ENCODE results near the gene HECTD1. TPM values are rescaled to one million over a fixed set of nuclear protein-coding genes. Genes with fewer than 3 reads are reported as not detected.
"Not testable (repeated sequence)": the region's sequence is repeated elsewhere in the genome, so short reads cannot be mapped to it uniquely, and the experiment has no call there.

The HECTD1 gene
- polyA plus RNA-seq, 1 of the 3 experiments (the other 2 are of a cell fraction), result 43.2 TPM

- no peak overlapping the region for H3K9ac ChIP-seq
- CTCF ChIA-PET, result interaction anchor here (1.2 kb wide), 1 partner anchor 25 kb away, joined by 3 read pairs; no protein-coding TSS in a partner anchor
- 87% methylated on average over 12 of the region's 12 CpGs for WGBS (ENCODE audit: low lambda C conversion rate)
These were observed 149.8 kb downstream of the HECTD1 start for GRCh38 chr14:31057701-31058364.

DNA sequence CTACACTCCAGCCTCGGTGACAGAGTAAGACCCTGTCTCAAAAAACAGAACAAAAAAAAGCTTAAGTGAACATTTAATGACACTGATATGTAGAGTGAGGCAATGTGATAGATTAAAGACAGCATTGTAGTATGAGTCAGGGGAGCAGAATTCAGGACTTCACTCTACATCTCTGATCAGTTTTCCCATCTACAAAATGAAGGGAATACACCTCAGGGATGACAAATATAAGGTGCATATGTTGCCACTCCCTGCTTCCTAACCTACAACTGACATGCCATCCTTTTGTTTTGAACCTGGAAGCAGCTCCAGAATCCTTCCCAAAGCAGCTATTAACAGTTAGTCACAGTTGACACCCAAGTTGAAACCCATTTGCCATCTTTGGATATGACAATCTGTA is 150.6 kb downstream of the HECTD1 start:
- Histone ChIP-seq H3K4me3 (ENCODE audit: low read depth in 2 of 2, low read length in 1 of 2) (no peak overlapping the region), H3K9me3 (no peaks in the 10 kb centered on the region), H3K27ac (ENCODE audit: low read depth in 2 of 2, low read length in 1 of 2) (no peak overlapping the region), H3K4me2 (no peak overlapping the region), H3F3A (replicated peaks; ENCODE audit: insufficient read depth) (peaks cover 7% of the 10 kb centered on the region), H3K4me1 (ENCODE audit: control insufficient read depth in 1 of 2, insufficient read depth in 2 of 2, low read depth in 1 of 2, low read length in 1 of 2) (peaks cover 0 to 10% of the 10 kb centered on the region in 2 experiments; a peak in 1 of 4 replicates), H3K79me2 (ENCODE audit: insufficient read depth) (no peaks in the 10 kb centered on the region), H3K9me2 (no peaks in the 10 kb centered on the region), H3K36me3 (replicated peaks in 1 of 2; ENCODE audit: control insufficient read depth in 1 of 2, insufficient read depth in 2 of 2, low read length in 1 of 2) (no peaks in the 10 kb centered on the region), H3K9ac (no peak overlapping the region), H2AFZ (ENCODE audit: low read depth) (no peak overlapping the region), H4K20me1 (ENCODE audit: insufficient read depth) (no peaks in the 10 kb centered on the region), H3K27me3 (ENCODE audit: insufficient read depth) (no peaks in the 10 kb centered on the region)
- ChIA-PET POLR2A (no interaction called here), CTCF (interaction anchor here (1.2 kb wide), 1 partner anchor 26 kb away, joined by 3 read pairs; no protein-coding TSS in a partner anchor)
- no peak for TF ChIP-seq CHD2 (IDR thresholded peaks at IDR 0.05; ENCODE audit: low read length, partially characterized antibody)
- no peak for TF ChIP-seq EZH2phosphoT487 (IDR thresholded peaks at IDR 0.05; ENCODE audit: borderline replicate concordance, low read depth)
- TF ChIP-seq, protein P1, sequence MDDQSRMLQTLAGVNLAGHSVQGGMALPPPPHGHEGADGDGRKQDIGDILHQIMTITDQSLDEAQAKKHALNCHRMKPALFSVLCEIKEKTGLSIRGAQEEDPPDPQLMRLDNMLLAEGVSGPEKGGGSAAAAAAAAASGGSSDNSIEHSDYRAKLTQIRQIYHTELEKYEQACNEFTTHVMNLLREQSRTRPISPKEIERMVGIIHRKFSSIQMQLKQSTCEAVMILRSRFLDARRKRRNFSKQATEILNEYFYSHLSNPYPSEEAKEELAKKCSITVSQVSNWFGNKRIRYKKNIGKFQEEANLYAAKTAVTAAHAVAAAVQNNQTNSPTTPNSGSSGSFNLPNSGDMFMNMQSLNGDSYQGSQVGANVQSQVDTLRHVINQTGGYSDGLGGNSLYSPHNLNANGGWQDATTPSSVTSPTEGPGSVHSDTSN (IDR thresholded peaks at IDR 0.05), result no peak
- TF ChIP-seq RCOR1 (IDR thresholded peaks at IDR 0.05; ENCODE audit: low read length), result no peak
- TF ChIP-seq NRF1 (IDR thresholded peaks at IDR 0.05; ENCODE audit: low read depth, low read length), result no peak
- TF ChIP-seq FOXJ3 (CRISPR knock-in tag; IDR thresholded peaks at IDR 0.05), result no peak
- TF ChIP-seq, protein P2, sequence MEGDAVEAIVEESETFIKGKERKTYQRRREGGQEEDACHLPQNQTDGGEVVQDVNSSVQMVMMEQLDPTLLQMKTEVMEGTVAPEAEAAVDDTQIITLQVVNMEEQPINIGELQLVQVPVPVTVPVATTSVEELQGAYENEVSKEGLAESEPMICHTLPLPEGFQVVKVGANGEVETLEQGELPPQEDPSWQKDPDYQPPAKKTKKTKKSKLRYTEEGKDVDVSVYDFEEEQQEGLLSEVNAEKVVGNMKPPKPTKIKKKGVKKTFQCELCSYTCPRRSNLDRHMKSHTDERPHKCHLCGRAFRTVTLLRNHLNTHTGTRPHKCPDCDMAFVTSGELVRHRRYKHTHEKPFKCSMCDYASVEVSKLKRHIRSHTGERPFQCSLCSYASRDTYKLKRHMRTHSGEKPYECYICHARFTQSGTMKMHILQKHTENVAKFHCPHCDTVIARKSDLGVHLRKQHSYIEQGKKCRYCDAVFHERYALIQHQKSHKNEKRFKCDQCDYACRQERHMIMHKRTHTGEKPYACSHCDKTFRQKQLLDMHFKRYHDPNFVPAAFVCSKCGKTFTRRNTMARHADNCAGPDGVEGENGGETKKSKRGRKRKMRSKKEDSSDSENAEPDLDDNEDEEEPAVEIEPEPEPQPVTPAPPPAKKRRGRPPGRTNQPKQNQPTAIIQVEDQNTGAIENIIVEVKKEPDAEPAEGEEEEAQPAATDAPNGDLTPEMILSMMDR (IDR thresholded peaks at IDR 0.05), result no peak
- TF ChIP-seq RFX5 (IDR thresholded peaks at IDR 0.05; ENCODE audit: low read length), result no peak
- no peak for TF ChIP-seq POLR2AphosphoS5 (IDR thresholded peaks at IDR 0.05; ENCODE audit: low read depth, low read length)
- TF ChIP-seq FOSL2 (IDR thresholded peaks at IDR 0.05; ENCODE audit: borderline replicate concordance, low read depth), result no peak
- TF ChIP-seq EP300 (IDR thresholded peaks at IDR 0.05; ENCODE audit: borderline replicate concordance in 1 of 2, low read depth in 1 of 2, low read length in 1 of 2), result no peak
- TF ChIP-seq USF2 (IDR thresholded peaks at IDR 0.05; ENCODE audit: borderline replicate concordance, low read depth, low read length), result no peak
- no peak for TF ChIP-seq FOXM1 (IDR thresholded peaks at IDR 0.05; ENCODE audit: low read depth)
- TF ChIP-seq, protein P3, sequence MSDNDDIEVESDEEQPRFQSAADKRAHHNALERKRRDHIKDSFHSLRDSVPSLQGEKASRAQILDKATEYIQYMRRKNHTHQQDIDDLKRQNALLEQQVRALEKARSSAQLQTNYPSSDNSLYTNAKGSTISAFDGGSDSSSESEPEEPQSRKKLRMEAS (IDR thresholded peaks at IDR 0.05; ENCODE audit: low read depth), result no peak
- WGBS (ENCODE audit: low lambda C conversion rate), result 100% methylated on average over 1 of the region's 1 CpG
- no peak for DNase-seq

More at GRCh38 chr14:31057701-31058364, 149.8 kb downstream of the HECTD1 start:
- Histone ChIP-seq H3K4me2 (no peak overlapping the region), H3F3A (replicated peaks; ENCODE audit: insufficient read depth) (peaks cover 7% of the 10 kb centered on the region), H3K4me1 (ENCODE audit: control insufficient read depth in 1 of 2, insufficient read depth in 2 of 2, low read depth in 1 of 2, low read length in 1 of 2) (peaks cover 0 to 10% of the 10 kb centered on the region in 2 experiments; a peak in 1 of 4 replicates), H3K36me3 (replicated peaks in 1 of 2; ENCODE audit: control insufficient read depth in 1 of 2, insufficient read depth in 2 of 2, low read length in 1 of 2) (no peaks in the 10 kb centered on the region), H3K9me3 (no peaks in the 10 kb centered on the region), H3K4me3 (ENCODE audit: low read depth in 2 of 2, low read length in 1 of 2) (no peak overlapping the region), H3K27me3 (ENCODE audit: insufficient read depth) (no peaks in the 10 kb centered on the region), H4K20me1 (ENCODE audit: insufficient read depth) (no peaks in the 10 kb centered on the region), H3K79me2 (ENCODE audit: insufficient read depth) (no peaks in the 10 kb centered on the region), H3K9me2 (no peaks in the 10 kb centered on the region), H3K27ac (ENCODE audit: low read depth in 2 of 2, low read length in 1 of 2) (no peak overlapping the region), H2AFZ (ENCODE audit: low read depth) (no peak overlapping the region)
- DNase-seq, result no peak
- TF ChIP-seq FOSL2 (IDR thresholded peaks at IDR 0.05; ENCODE audit: borderline replicate concordance, low read depth), result no peak
- POLR2A ChIA-PET, result no interaction called here

DNA sequence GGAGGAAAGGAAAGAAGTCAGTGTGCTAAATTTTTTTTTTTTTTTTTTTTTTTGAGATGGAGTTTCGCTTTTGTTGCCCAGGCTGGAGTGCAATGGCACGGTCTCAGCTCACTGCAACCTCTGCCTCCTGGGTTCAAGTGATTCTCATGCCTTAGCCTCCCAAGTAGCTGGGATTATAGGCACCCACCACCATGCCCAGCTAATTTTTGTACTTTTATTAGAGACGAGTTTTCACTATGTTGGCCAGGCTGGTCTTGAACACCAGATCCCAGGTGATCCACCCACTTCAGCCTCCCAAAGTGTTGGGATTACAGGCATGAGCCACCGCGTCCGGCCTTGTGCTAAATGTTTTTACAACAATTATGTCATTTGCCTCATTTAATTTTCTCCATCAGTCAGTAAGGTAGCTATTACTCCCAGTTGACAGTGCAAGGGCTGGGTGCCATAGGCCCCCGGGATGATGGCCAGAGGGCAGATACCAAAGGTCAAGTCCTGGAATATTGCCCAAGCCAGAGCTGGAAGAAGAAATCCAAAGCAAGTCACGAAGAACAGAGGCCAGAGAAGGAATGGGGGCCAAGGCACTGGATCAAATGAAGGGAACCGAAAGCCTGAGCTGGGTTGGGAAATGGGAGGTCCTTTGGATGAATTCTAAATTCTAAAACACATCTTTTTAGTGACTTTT is 154.5 kb downstream of the HECTD1 start:
- H3K4me2 ChIP-seq, DNase-seq: not testable (repeated sequence)

More for the DNA sequence above, 154.5 kb downstream of the HECTD1 start:
- H3K9ac ChIP-seq; H4K20me1 ChIP-seq (ENCODE audit: insufficient read depth); H3K27me3 ChIP-seq (ENCODE audit: insufficient read depth); H3K4me1 ChIP-seq (ENCODE audit: control insufficient read depth in 1 of 2, insufficient read depth in 2 of 2, low read depth in 1 of 2, low read length in 1 of 2); H2AFZ ChIP-seq (ENCODE audit: low read depth); H3K4me3 ChIP-seq (ENCODE audit: low read depth in 2 of 2, low read length in 1 of 2); H3K9me2 ChIP-seq; H3K79me2 ChIP-seq (ENCODE audit: insufficient read depth); H3K9me3 ChIP-seq; POLR2A ChIA-PET; H3K27ac ChIP-seq (ENCODE audit: low read depth in 2 of 2, low read length in 1 of 2); H3K36me3 ChIP-seq (replicated peaks in 1 of 2; ENCODE audit: control insufficient read depth in 1 of 2, insufficient read depth in 2 of 2, low read length in 1 of 2): not testable (repeated sequence)
- peaks cover 17% of the 10 kb centered on the region for H3F3A ChIP-seq (replicated peaks; ENCODE audit: insufficient read depth)
- WGBS (ENCODE audit: low lambda C conversion rate), result 92% methylated on average over 9 of the region's 9 CpGs
- CTCF ChIA-PET, result interaction anchor here (1.2 kb wide), 2 partner anchors 15 to 29 kb away, joined by 3 read pairs; no protein-coding TSS in a partner anchor
